ENCODE results near the gene TMF1.
A peak's percentile ranks its signal among the peaks of the same experiment; 100 is the strongest.

Gene TMF1, protein sequence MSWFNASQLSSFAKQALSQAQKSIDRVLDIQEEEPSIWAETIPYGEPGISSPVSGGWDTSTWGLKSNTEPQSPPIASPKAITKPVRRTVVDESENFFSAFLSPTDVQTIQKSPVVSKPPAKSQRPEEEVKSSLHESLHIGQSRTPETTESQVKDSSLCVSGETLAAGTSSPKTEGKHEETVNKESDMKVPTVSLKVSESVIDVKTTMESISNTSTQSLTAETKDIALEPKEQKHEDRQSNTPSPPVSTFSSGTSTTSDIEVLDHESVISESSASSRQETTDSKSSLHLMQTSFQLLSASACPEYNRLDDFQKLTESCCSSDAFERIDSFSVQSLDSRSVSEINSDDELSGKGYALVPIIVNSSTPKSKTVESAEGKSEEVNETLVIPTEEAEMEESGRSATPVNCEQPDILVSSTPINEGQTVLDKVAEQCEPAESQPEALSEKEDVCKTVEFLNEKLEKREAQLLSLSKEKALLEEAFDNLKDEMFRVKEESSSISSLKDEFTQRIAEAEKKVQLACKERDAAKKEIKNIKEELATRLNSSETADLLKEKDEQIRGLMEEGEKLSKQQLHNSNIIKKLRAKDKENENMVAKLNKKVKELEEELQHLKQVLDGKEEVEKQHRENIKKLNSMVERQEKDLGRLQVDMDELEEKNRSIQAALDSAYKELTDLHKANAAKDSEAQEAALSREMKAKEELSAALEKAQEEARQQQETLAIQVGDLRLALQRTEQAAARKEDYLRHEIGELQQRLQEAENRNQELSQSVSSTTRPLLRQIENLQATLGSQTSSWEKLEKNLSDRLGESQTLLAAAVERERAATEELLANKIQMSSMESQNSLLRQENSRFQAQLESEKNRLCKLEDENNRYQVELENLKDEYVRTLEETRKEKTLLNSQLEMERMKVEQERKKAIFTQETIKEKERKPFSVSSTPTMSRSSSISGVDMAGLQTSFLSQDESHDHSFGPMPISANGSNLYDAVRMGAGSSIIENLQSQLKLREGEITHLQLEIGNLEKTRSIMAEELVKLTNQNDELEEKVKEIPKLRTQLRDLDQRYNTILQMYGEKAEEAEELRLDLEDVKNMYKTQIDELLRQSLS

DNA sequence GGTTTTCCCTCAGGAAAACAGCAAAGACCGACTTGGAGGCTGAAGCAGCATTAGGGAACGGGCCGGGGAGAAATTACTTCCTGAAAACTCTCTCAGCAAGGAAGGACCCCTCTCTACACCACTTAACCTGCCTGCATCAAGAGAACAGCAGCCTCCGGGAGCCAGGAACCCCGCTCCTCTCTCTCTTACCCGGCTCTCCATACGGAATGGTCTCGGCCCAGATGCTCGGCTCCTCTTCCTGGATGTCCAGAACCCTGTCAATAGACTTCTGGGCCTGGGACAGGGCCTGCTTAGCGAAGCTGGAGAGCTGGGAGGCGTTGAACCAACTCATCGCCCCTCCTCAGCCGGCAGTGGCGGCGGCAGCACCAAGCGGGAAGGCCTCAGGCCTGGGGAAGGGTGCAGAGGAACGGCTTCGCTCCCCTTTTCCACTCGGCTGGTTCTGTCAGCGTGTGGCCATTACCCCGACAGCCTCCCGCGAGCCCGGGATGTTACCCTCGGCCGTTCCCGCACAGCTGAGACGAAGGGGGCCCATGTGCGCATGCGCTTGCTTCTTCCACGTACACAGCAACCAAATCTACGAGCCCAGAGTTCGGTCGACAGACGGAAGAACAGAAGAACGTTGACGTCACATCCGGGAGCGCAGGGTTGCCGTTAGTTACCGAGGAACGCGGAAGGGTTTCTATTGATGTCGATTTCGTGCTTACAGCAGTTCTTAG lies at the start of gene TMF1:
TSS of gene TMF1 (minus strand) at position 578 of the 716 bp plus-strand sequence. CDS start at position 331, 247 bp downstream.
- DNase-seq (ENCODE audit: low spot score): peak; percentile 99

DNA sequence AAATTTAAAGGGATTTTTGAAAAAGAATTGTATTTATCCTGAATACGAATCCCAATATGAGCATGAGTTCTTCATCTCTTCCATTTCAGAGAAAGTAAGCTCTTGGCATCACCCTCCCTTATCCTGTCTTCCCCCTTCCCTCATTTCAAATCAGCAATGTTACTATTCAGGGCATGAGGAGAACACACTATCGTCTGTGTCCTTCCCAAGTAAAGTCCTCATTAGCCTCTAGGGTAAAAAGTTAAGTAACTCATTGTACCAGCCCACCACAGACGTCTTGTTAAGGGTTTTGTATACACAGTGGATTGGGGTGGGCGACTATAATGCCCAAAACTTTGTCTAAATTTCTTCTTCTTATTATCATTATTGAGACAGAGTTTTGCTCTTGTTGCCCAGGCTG lies 47.4 kb upstream of the TMF1 start:
- DNase-seq (ENCODE audit: low spot score): no peak

DNA sequence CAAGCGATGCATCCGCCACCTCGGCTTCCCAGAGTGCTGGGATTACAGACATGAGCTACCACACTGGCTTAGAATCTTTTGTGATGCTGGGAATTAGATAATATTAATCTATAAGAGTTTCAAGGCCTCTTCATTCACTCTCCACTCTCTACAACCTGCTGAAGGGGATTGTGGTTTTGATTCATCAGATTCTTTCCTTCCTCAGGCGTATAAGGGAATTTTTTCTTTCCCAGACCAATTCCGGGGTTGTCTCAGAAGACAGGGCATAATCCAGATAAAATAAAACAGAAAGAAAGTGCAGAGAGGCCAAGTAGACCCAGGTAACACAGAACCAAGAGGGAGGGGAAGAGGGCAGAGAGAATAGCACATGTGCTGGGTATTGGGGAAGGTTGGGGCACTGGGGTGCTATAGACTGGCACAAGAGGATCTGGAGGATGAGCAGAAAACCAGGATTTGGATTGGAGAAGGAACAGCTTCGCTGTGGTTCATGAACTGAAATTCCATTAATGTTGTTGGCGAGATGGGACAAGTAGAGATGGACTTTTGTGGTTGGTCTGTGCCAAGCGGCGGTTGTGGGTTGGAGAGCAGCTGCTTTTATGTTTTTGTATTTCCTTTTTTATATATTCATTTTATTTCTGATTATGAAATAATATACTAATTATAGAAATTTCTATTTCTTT lies 45.4 kb upstream of the TMF1 start:
- DNase-seq (ENCODE audit: low spot score): no peak

DNA sequence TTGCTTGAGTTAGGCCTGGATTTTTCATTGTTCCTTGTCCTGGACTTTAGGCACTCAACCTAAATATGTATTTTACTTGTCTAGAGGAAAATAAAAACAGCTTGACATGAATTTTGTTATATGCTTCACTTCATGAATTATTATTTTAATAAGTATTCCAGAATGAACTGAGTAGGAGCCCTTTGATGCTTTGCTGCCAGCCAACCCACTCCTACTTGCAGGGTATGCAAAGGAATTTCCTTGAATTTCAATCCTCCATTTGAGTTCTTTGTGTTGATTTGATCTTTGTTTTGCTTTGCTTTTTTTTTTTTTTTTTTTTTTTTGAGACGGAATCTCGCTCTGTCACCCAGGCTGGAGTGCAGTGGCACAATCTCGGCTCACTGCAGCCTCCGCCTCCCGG lies 44.2 kb upstream of the TMF1 start:
- DNase-seq (ENCODE audit: low spot score): no peak

DNA sequence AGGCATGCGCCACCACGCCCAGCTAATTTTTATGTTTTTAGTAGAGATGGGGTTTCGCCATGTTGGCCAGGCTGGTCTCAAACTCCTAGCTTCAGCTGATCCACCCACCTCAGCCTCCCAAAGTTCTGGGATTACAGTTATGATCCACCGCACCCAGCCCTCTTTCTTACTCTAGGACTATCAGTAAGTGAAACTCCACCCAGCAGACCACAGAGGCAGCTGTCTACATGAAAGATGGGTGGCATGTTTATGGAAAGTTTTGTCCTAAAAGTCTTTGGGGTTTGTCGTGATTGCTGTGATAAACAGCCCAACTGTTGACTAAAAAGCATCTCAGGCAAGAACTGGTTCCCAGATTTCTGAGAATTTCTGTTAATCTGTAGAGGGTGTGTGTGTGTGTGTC lies 43.5 kb upstream of the TMF1 start:
- DNase-seq (ENCODE audit: low spot score): no peak

DNA sequence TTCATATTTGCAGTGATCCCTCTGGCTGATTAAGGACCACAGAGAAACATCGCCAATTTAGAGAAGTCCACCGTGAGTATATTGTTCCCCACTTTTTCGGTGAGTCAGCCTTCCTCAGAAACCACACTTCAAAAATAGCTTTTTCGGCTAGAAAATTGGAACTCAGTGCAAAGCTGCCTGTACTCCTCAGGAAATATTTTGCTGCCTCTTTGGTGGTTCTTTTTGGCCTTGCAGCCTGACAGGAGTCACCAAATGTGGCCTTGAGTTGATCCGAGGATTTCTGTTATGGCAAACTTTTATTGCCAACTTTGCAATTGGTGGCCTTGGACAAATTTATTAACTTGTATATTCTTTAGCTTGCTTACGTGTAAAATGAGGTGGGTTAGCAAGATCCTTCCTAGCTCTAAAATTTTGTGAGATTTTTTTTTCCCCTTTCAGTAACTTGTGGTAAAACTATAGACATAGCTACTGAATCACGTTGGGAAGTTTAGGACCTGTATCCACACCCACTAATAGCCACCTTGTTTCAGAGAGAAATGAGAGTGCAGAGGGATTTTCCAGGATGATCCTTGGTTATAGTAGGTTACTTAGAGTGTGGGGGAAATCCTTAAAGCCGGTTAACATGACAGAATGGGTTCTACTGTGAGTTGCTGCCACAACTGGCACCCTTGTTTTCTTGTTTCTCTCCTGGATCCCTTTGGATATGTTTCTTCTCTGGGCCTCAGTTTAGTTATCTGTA lies 42.5 kb upstream of the TMF1 start:
- DNase-seq (ENCODE audit: low spot score): peak; percentile 63

DNA sequence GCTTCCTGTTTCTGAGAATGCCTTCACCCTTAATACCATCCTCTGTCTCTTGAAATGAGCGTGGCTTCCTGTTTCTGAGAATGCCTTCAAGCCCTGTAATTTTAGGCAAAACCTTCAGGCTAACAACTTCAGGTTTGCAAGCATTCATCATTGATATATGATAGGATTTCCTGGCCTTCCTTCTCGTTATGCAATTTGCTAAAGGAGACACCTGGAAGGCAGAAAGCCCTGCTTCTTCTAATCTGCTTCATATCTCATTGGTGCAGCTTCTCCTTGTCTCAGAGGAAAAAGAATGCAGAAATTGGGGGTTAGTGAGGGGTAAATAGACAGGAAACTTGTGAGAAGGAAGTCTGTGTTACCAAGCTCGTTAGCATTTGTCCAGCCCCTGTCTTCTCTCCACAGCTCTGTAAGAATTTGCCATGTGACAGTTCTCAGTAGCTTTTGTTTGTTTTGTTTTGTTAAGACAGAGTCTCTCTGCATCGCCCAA lies 39.9 kb upstream of the TMF1 start:
- no peak for DNase-seq (ENCODE audit: low spot score)

DNA sequence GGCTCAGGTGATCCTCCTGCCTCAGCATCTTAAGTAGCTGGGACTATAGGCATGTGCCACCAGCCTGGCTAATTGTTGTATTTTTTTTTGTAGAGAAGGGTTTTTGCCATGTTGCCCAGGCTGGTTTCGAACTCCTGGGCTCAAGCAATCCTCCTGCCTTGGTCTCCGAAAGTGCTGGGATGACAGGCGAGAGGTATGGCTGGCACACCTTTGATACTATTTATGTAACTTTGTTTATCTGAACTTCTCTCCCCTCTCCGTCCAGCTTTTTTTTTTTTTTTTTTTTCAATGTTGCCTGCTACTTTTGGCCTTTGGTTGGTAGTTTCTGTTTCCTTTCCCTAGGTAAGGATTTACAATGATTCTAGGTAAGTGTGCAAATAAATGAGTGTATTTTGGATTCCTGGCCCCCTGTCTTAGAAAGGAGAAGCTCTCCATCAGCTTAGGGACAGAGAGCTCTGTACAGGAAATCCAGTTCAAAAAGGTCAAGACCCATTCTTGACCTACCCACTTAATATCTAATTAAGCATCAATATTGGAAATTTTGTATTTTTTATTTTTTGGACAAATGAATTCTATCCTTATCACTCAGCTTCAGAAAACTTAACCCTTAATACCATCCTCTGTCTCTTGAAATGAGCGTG lies 39.4 kb upstream of the TMF1 start:
- no peak for DNase-seq (ENCODE audit: low spot score)

DNA sequence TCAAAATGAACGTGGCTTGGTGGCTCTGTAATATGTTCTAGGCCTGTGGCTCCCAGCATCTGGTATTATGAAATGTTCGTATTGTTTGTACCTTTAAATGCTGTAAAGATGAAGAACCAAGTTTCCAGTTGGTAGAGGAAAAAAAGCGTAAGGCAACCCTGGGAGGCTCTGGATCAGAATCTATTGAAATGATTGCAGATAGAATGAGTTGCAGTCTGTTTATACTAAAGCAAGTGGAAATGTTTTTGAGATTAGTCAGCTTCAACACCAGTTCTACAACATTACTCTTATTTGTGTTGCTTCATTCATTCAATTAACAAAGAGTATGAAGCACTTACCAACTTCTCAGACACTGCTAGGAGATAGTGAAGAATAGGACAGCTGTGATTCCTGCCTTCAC lies 37.9 kb upstream of the TMF1 start:
- peak; percentile 67 for DNase-seq (ENCODE audit: low spot score)

DNA sequence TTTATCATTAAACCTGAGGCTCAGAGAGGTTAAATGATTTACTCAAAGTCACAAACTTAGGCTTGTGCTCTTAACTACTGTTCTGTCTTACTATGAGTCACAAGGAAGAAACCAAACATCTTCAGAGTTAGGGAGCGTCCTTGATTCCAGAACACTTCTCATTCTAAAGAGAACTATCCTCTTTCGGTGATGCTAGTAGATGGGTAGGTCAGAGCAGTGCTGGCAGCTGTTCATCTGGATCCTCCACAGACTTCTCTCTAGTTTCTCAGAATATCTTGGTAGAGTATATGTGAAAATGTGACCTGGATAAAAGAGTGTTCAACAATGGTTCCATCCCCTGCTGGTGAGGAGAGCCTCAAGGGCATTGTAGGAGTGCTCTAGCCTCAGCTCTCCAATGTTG lies 35.9 kb upstream of the TMF1 start:
- DNase-seq (ENCODE audit: low spot score): peak; percentile 26

DNA sequence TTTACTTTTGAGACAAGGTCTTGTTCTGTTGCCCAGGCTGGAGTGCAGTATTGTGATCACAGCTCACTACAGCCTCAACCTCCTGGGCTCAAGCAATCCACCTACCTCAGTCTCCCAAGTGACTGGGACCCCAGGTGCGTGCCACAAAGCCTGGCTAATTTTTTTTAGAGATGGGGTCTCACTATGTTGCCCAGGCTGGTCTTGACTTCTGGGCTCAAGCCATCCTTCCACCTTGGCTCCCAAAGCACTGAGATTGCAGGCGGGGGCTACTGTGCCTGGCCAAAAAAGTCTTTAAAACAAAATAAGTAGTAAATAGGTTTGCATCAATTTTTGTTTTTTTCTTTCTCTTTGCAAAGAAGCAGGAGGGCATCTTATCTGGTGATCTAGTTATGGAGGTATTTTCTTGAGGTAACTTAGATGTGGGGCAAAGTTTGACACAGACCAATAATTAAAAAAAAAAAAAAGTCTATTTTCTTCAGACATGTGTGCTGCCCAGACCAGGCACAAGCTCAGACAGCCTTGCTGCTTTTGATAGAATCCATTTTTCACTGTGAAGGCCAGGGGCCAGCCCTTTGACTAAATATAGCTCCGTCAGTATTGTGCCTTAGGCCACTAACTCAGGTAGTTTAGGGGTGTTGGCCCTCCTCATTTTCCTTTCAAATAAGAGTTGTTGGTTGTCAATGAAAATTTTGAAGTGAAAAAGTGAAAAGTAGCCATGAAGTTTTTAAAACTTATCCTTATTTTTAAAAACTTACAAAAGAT lies 35.1 kb upstream of the TMF1 start:
- no peak for DNase-seq (ENCODE audit: low spot score)

DNA sequence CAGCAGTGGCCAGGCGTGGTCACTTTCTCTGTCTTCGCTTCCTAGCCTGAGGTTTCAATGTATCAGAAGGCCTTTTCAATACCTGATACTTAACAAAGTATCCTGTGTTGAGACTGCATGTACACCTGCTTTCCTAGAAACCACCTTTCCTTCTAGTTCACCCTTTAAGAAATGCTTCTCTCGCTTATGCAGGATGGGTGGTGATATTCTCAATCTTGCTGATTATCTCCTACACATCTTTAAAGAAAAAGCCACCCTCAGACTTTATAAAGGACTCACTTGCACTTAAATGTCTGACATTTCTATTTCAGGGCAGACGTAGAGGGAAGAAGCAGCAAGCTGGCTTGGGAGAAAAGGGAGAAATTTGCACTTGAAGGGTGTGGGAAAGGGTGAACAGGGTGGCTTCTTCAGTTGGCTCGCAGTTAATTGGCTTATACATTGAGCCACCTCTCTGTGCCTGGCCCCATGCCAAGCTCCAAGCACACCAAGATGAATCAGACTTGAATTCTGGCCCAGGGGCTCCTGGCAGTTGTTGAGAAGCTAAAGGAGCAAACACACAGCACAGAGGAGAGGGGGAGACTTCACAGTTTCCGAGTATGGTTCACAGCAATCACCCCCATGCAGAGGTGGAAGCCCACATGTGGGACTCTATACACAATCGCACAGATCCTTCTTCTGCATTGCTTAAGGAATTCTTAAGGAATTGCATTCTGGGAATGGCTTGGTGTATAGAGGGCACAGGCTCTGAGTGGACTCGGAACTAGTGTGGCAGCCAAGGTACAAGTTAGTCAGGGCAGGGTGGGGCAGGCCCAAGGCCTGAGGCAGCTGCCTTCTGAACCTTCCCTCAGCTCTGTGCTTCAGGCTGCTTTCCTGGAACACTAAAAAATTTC lies 33.9 kb upstream of the TMF1 start:
- peak; percentile 65 for DNase-seq (ENCODE audit: low spot score)

DNA sequence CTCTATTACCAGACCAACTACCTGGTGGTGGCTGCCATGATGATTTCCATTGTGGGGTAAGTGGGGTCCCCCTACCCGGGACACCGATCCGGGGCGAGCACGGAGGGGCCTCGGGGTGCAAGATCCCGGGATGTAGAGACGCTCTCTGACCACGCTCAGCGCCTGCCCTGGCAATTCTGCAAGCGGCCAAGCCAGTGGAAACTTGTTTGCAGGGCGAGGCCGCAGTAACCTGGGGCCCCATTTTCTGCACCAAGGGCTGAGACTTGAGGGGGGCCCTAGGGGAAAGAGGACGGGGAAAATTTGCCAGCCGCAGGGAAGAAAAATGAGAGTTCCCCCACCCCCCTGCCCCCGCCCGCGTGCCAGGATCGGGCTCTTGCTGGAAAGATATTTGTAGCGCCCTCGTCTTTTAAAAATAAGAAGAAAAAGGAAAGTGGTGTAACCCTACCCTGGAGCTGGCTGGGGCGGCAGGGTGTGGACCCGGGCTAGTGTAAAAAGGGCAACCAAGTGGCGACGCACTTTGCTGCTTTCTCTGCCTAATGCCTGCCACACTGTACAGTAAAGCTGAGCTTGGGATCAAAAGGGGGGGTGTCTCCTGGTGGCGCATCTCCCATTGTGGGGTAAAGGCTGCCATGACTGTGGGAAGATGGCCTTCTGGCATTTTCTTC lies 33.2 kb upstream of the TMF1 start:
- peak; percentile 10 for DNase-seq (ENCODE audit: low spot score)

DNA sequence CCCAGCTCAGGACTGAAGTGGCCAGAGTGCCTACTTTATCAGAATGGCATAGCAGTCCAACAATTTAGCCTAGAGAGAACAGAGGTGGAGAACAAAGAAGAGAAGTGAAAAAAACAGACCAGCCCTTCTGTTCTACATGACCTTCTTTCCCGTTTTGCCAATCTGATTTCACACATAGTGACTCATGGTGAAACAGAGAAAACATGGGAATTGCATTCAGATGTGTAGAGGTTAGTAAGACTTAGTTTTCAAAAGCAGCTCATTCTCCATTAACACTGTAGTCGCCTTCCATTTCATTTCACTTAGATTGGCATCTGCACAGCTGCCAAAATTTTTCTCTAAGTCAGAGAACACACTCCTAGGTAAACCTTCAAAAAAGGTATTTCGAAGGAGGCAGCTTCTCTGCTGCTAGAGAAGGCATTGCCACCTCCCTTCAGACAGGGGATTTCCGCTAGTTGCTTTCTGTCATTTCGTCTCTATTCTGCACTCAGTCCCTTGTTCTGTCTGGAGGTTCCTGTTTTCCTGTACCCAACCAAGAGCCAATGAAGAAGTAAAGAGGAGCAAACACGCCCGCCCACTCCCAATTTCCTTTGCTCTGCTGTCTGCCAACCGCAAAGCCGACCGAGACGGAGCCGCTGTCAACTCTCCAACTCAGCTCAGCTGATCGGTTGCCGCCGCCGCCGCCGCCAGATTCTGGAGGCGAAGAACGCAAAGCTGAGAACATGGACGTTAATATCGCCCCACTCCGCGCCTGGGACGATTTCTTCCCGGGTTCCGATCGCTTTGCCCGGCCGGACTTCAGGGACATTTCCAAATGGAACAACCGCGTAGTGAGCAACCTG lies 32.4 kb upstream of the TMF1 start, which contains the start of gene ARL6IP5:
TSS of gene ARL6IP5 (plus strand) at position 612 of the 842 bp plus-strand sequence. CDS start at position 723, 111 bp downstream.
- peak; percentile 73 for DNase-seq (ENCODE audit: low spot score)

DNA sequence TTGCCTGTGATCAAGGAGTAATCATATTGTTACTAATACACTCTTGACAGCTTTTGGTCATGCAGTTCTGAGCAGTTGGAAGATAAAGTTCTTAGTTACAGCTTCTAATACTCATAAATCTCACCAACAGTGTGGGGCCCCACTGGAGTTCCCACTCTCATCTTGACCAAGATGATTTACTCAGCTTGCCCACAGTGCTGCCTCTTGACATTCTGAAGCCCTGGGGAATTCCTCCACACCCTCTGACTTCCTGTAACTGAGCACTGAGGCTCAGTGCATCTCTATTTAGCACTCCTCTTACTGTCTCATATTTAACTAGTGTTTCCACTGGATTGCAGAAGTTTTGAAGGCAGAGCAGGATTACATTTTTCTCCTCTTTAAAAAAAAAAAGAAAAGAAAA lies 30.7 kb upstream of the TMF1 start:
- DNase-seq (ENCODE audit: low spot score): peak; percentile 20

DNA sequence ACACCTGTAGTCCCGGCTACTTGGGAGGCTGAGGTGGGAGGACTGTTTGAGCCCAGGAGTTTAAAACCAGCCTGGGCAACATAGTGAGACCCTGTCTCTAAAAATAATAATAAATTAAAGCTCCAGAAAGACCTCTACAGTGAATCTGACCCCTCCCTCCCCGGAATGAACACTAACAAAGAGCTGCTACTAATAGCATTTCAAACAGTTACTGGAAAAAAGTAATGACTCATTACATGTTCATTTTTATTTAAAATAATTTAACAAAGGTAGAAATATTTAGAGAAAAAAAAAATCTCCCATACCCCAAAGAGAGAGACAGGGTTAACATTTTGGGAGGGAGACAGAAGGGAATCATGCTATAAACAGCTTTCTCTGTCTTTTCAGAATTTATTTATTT lies 30.2 kb upstream of the TMF1 start:
- DNase-seq (ENCODE audit: low spot score): no peak

Data from AG08395 (cell line).